Astrocyte (in vitro differentiated cells and primary cell): Measurements from ENCODE around the gene ZNF317. TPM values are rescaled to one million over a fixed set of nuclear protein-coding genes. Genes with fewer than 3 reads are reported as not detected.

ENCODE experiments used
- DNase-seq: peaks from one replicate; pipeline ENCODE4 v3.0.0-alpha.2; 2010; ENCODE audit warnings: low read depth
- FAIRE-seq: peaks from 2 replicates; lab custom pipeline; 2011; peaks lifted over from hg19 to GRCh38; lab: Jason Lieb, UNC
- H2AFZ ChIP-seq: 2 replicates; pipeline ENCODE4 v1.6.0; 2012; ENCODE audit warnings: low read depth, low read length, inconsistent platforms
- H3K27ac ChIP-seq: 2 replicates; pipeline ENCODE4 v1.5.1; 2011; ENCODE audit warnings: low read depth, low read length, inconsistent platforms
- H3K27me3 ChIP-seq: 2 replicates; pipeline ENCODE4 v1.6.0; 2011; ENCODE audit warnings: low read length, inconsistent platforms; ENCODE audit not compliant: insufficient read depth
- H3K36me3 ChIP-seq: 2 replicates; pipeline ENCODE4 v1.5.1; 2011; ENCODE audit warnings: low read length, inconsistent platforms; ENCODE audit not compliant: insufficient read depth
- H3K4me1 ChIP-seq: 2 replicates; pipeline ENCODE4 v1.5.1; 2011; ENCODE audit warnings: low read length, inconsistent platforms; ENCODE audit not compliant: insufficient read depth
- H3K4me2 ChIP-seq: 2 replicates; pipeline ENCODE4 v1.6.0; 2012; ENCODE audit warnings: low read length, inconsistent platforms
- H3K4me3 ChIP-seq: 2 replicates; pipeline ENCODE4 v1.5.1; 2011; ENCODE audit warnings: low read depth, mild to moderate bottlenecking, low read length, inconsistent platforms; ENCODE audit not compliant: insufficient read depth
- H3K79me2 ChIP-seq: 2 replicates; pipeline ENCODE4 v1.6.0; 2012; ENCODE audit warnings: mild to moderate bottlenecking, low read length, inconsistent platforms; ENCODE audit not compliant: insufficient read depth
- H3K9ac ChIP-seq: 2 replicates; pipeline ENCODE4 v1.6.0; 2012; ENCODE audit warnings: mild to moderate bottlenecking, low read length, inconsistent platforms
- H3K9me3 ChIP-seq: 2 replicates; pipeline ENCODE4 v1.5.1; 2012; ENCODE audit warnings: low read depth, mild to moderate bottlenecking, low read length, inconsistent platforms; ENCODE audit not compliant: insufficient read depth
- H4K20me1 ChIP-seq: 2 replicates; pipeline ENCODE4 v1.6.0; 2012; ENCODE audit warnings: low read length, inconsistent platforms; ENCODE audit not compliant: insufficient read depth
- H3K27ac Mint-ChIP-seq: one replicate; pipeline ENCODE4 v1.8.0; 2021; ENCODE audit warnings: mild to moderate bottlenecking, mixed read lengths; ENCODE audit not compliant: unreplicated experiment
- H3K27me3 Mint-ChIP-seq: one replicate; pipeline ENCODE4 v1.8.0; 2021; ENCODE audit warnings: low read depth, mixed read lengths; ENCODE audit not compliant: unreplicated experiment
- H3K36me3 Mint-ChIP-seq: one replicate; pipeline ENCODE4 v1.8.0; 2021; ENCODE audit warnings: low read depth, mixed read lengths; ENCODE audit not compliant: unreplicated experiment
- H3K4me1 Mint-ChIP-seq: one replicate; pipeline ENCODE4 v1.8.0; 2021; ENCODE audit warnings: low read depth, mixed read lengths; ENCODE audit not compliant: unreplicated experiment
- H3K4me3 Mint-ChIP-seq: one replicate; pipeline ENCODE4 v1.8.0; 2021; ENCODE audit warnings: mild to moderate bottlenecking, moderate library complexity, mixed read lengths; ENCODE audit not compliant: unreplicated experiment
- H3K9me3 Mint-ChIP-seq: one replicate; pipeline ENCODE4 v1.8.0; 2021; ENCODE audit warnings: mild to moderate bottlenecking, mixed read lengths; ENCODE audit not compliant: unreplicated experiment
- EZH2 ChIP-seq: IDR thresholded peaks from 2 replicates; pipeline ENCODE4 v1.6.1; 2012; ENCODE audit warnings: mild to moderate bottlenecking, low read length, inconsistent platforms; ENCODE audit not compliant: insufficient read depth
- total RNA-seq: library from RNA; stranded (reverse); gene quantifications from 2 replicates; pipeline ENCODE4 v1.2.1, GENCODE V29; 2021
- TF ChIP-seq, protein P1 (sequence below): IDR thresholded peaks from 2 replicates; pipeline ENCODE4 v1.5.1; 2011; ENCODE audit warnings: low read depth, mild to moderate bottlenecking, inconsistent platforms, low read length, moderate library complexity; ENCODE audit not compliant: insufficient read depth

Gene ZNF317
- total RNA-seq, 1 donor from 2014 or later: 32.9 TPM

DNA sequence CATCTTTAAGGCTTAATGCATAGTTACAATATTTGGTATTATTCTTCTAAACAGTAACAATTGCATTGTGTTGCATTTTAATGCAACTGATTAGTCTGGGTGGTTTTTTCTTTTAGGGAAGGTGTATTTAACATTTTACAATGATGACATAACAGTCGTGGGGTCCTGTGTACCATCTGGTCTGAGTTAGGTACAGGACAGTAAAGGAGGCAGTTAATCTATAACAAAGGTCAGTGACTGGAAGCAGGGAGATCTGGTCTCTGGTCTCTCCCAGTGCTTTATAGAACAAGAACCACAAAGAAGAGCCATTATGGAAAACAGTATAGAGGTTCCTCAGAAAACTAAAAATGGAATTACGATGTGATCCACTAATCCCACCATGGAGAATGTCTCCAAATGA, 30.2 kb upstream of the ZNF317 start:
- Histone ChIP-seq H3K9me3 (no peaks in the 10 kb centered on the region), H3K4me1 (no peaks in the 10 kb centered on the region), H3K79me2 (no peaks in the 10 kb centered on the region), H3K4me2 (no peak overlapping the region), H3K27me3 (no peaks in the 10 kb centered on the region), H2AFZ (no peak overlapping the region), H4K20me1 (no peaks in the 10 kb centered on the region), H3K9ac (no peak overlapping the region), H3K27ac (no peak overlapping the region), H3K36me3 (no peaks in the 10 kb centered on the region), H3K4me3 (no peak overlapping the region)
- no peaks in the 10 kb centered on the region for H3K36me3 Mint-ChIP-seq
- no peaks in the 10 kb centered on the region for H3K4me1 Mint-ChIP-seq
- H3K27ac Mint-ChIP-seq: no peak overlapping the region
- no peak overlapping the region for H3K4me3 Mint-ChIP-seq
- DNase-seq (no peak), FAIRE-seq (no peak)
- peaks cover 10% of the 10 kb centered on the region for H3K9me3 Mint-ChIP-seq
- no peaks in the 10 kb centered on the region for H3K27me3 Mint-ChIP-seq
- TF ChIP-seq, protein P1, sequence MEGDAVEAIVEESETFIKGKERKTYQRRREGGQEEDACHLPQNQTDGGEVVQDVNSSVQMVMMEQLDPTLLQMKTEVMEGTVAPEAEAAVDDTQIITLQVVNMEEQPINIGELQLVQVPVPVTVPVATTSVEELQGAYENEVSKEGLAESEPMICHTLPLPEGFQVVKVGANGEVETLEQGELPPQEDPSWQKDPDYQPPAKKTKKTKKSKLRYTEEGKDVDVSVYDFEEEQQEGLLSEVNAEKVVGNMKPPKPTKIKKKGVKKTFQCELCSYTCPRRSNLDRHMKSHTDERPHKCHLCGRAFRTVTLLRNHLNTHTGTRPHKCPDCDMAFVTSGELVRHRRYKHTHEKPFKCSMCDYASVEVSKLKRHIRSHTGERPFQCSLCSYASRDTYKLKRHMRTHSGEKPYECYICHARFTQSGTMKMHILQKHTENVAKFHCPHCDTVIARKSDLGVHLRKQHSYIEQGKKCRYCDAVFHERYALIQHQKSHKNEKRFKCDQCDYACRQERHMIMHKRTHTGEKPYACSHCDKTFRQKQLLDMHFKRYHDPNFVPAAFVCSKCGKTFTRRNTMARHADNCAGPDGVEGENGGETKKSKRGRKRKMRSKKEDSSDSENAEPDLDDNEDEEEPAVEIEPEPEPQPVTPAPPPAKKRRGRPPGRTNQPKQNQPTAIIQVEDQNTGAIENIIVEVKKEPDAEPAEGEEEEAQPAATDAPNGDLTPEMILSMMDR: no peak
- TF ChIP-seq EZH2: no peak

DNA sequence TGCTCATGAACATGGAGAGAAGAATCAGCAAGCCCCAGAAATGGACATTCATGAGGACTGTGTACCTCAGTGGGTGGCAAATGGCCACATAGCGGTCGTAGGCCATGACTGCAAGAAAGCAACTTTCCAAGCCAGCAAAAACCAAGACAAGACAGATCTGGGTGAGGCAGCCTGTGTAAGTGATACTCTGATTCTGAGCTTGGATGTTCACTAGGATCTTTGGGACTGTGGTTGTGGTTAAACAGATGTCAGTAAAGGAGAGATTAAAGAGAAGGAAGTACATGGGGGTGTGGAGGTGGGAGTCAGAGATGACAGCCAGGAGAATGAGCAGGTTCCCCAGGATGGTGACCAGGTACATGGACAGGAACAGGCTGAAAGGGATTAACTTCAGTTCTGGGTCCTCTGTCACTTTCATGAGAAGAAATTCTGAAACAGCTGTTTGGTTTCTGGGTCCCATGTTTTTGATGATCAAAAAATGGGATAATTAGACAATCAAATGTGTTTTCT, 24.8 kb upstream of the ZNF317 start, which contains the start of gene OR7G1:
TSS of gene OR7G1 (minus strand) at position 457 of the 507 bp plus-strand sequence. CDS start at position 457, 0 bp downstream.
- DNase-seq: no peak
- no peak within 1 kb of the TSS for H3K4me2 ChIP-seq
- Mint-ChIP-seq H3K27ac (no peak within 1 kb of the TSS), H3K4me1 (no peaks in the 10 kb centered on the region), H3K36me3 (no peaks in the 10 kb centered on the region), H3K4me3 (no peak within 1 kb of the TSS), H3K27me3 (no peaks in the 10 kb centered on the region), H3K9me3 (peaks cover 11% of the 10 kb centered on the region)
- TF ChIP-seq, protein P1: no peak
- TF ChIP-seq EZH2: no peak
- no peak within 1 kb of the TSS for H3K4me3 ChIP-seq
- FAIRE-seq: no peak
- H3K27me3 ChIP-seq: no peaks in the 10 kb centered on the region
- H3K36me3 ChIP-seq: no peaks in the 10 kb centered on the region
- no peaks in the 10 kb centered on the region for H3K4me1 ChIP-seq
- no peak within 1 kb of the TSS for H3K27ac ChIP-seq
- no peaks in the 10 kb centered on the region for H4K20me1 ChIP-seq
- H3K9me3 ChIP-seq: no peaks in the 10 kb centered on the region
- H3K9ac ChIP-seq: no peak within 1 kb of the TSS
- no peaks in the 10 kb centered on the region for H3K79me2 ChIP-seq
- no peak within 1 kb of the TSS for H2AFZ ChIP-seq

DNA sequence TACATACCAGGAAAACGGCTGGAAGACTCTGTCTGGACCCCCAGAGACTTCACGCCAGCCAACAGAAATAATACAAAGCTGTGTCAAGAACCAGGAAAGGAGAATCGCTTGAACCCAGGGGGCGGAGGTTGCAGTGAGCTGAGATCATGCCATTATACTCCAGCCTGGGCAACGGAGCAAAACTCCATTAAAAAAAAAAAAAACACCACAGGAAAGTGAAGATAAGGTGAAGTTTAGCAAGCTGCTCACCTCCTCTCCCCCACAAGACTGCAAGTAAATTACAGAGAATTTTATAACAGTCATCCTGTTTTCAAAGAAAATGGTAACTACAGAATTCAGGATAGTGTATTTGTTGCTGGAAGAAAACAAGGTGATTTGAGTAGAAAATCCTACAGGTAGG, 23.6 kb upstream of the ZNF317 start:
- FAIRE-seq: no peak
- H3K4me3 ChIP-seq: no peak overlapping the region
- no peak for DNase-seq

More for the DNA sequence above, 23.6 kb upstream of the ZNF317 start:
- no peaks in the 10 kb centered on the region for H3K36me3 Mint-ChIP-seq
- Histone ChIP-seq H3K27me3 (no peaks in the 10 kb centered on the region), H3K9me3 (no peaks in the 10 kb centered on the region), H3K9ac (no peak overlapping the region), H3K27ac (no peak overlapping the region), H2AFZ (no peak overlapping the region), H3K4me2 (no peak overlapping the region), H4K20me1 (no peaks in the 10 kb centered on the region), H3K36me3 (no peaks in the 10 kb centered on the region), H3K79me2 (no peaks in the 10 kb centered on the region), H3K4me1 (no peaks in the 10 kb centered on the region)
- no peak overlapping the region for H3K27ac Mint-ChIP-seq
- TF ChIP-seq EZH2: no peak
- TF ChIP-seq, protein P1: no peak
- no peaks in the 10 kb centered on the region for H3K4me1 Mint-ChIP-seq
- H3K4me3 Mint-ChIP-seq: no peak overlapping the region
- peaks cover 11% of the 10 kb centered on the region for H3K9me3 Mint-ChIP-seq
- H3K27me3 Mint-ChIP-seq: no peaks in the 10 kb centered on the region
